ENCODE measurements around the gene HAS3.
A peak's percentile ranks its signal among the peaks of the same experiment; 100 is the strongest.
"Not testable (repeated sequence)": the region's sequence is repeated elsewhere in the genome, so short reads cannot be mapped to it uniquely, and the experiment has no call there.

HAS3 gene

GRCh38 chr16:69105501-69106361 lies at the start of gene HAS3:
Gene HAS3, plus strand, starts transcription at chr16:69105653. Its CDS starts 3,743 bp downstream, at chr16:69109396.
- no peak for DNase-seq (ENCODE audit: low spot score)

- DNase-seq (ENCODE audit: low spot score), result no peak
Measured at GRCh38 chr16:69055980-69056379, 49.5 kb upstream of the HAS3 start.

GRCh38 chr16:69056421-69056820 lies 49.0 kb upstream of the HAS3 start:
- no peak for DNase-seq (ENCODE audit: low spot score)

- no peak for DNase-seq (ENCODE audit: low spot score)
Measured at GRCh38 chr16:69057400-69058378, 47.8 kb upstream of the HAS3 start.

- not testable (repeated sequence) for DNase-seq (ENCODE audit: low spot score)
Measured at GRCh38 chr16:69063491-69063890, 42.0 kb upstream of the HAS3 start.

GRCh38 chr16:69064124-69064763 lies 41.2 kb upstream of the HAS3 start:
- no peak for DNase-seq (ENCODE audit: low spot score)

- DNase-seq (ENCODE audit: low spot score), result no peak
Measured at GRCh38 chr16:69064764-69065313, 40.6 kb upstream of the HAS3 start.

- no peak for DNase-seq (ENCODE audit: low spot score)
Measured at GRCh38 chr16:69069504-69069903, 35.9 kb upstream of the HAS3 start.

- DNase-seq (ENCODE audit: low spot score), result no peak
Measured at GRCh38 chr16:69071036-69071435, 34.4 kb upstream of the HAS3 start.

- no peak for DNase-seq (ENCODE audit: low spot score)
Measured at GRCh38 chr16:69072640-69072974, 32.8 kb upstream of the HAS3 start.

- no peak for DNase-seq (ENCODE audit: low spot score)
Measured at GRCh38 chr16:69073181-69073702, 32.2 kb upstream of the HAS3 start.

GRCh38 chr16:69077251-69077650 lies 28.2 kb upstream of the HAS3 start:
- no peak for DNase-seq (ENCODE audit: low spot score)

GRCh38 chr16:69078073-69078472 lies 27.4 kb upstream of the HAS3 start:
- DNase-seq (ENCODE audit: low spot score), result no peak

- DNase-seq (ENCODE audit: low spot score), result no peak
Measured at GRCh38 chr16:69079697-69080096, 25.8 kb upstream of the HAS3 start.

- no peak for DNase-seq (ENCODE audit: low spot score)
Measured at GRCh38 chr16:69083306-69083941, 22.0 kb upstream of the HAS3 start.

GRCh38 chr16:69084289-69084688 lies 21.2 kb upstream of the HAS3 start:
- DNase-seq (ENCODE audit: low spot score), result no peak

- no peak for DNase-seq (ENCODE audit: low spot score)
Measured at GRCh38 chr16:69085032-69085695, 20.3 kb upstream of the HAS3 start.

GRCh38 chr16:69087161-69087581 lies 18.3 kb upstream of the HAS3 start:
- DNase-seq (ENCODE audit: low spot score), result no peak

GRCh38 chr16:69088684-69089083 lies 16.8 kb upstream of the HAS3 start:
- no peak for DNase-seq (ENCODE audit: low spot score)

- DNase-seq (ENCODE audit: low spot score), result peak; percentile 14
Measured at GRCh38 chr16:69089091-69089910, 16.2 kb upstream of the HAS3 start.
